ENCODE measurements around the gene ARHGAP22. TPM values are rescaled to one million over a fixed set of nuclear protein-coding genes. Genes with fewer than 3 reads are reported as not detected.

The ARHGAP22 gene
- total RNA-seq, 1 experiment from 2014 or later: 9.9 TPM

DNA sequence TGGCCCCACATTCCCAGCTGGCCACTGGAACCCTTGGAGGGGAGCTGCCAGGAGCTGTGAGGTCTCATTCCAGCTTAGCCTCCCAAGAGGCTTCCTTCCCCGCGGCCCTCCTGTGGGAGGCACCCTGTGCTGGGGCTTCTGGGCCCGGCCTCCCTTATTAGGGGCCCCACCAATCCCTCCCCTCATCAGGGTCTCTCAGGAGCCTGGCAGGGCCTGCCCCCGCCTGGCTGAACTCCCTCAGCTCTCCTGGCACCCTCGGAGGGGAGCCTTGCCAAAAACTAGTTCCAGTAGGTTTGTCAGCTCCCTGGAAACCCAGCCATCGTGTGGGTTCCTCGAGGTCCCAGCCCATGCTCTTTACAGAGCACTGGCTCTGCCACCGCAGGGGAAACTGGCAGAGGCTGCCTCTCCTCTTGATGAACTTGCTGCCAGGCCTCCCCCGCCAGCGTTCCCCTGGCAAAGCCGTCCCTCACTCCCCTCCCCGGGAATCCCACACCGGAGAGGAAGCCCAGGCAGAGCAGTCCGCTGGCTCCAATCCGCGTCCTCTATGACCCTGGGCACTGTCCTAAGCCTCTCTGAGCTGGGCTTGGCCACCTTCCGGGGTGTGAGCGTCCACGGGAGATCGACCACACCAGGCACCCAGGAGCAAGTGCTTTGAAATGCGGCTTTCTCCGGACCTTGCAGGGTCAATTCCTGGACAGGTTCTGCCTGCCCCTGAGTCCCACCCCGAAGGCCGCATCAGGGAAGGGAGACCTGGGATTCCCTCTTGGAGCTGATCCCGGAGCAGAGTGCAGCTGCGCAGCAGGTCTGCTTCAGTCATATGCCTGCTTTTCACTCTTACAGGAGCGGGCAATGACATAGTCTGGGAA, 139.8 kb downstream of the ARHGAP22 start:
- Histone ChIP-seq H3K36me3 (ENCODE audit: control insufficient read depth in 1 of 2, insufficient read depth in 2 of 2, low read length in 2 of 2) (no peaks in the 10 kb centered on the region), H3K9ac (ENCODE audit: low read length) (no peak overlapping the region), H3K4me3 (replicated peaks in 1 of 2; ENCODE audit: low read depth in 1 of 2, low read length in 2 of 2) (no peak overlapping the region), H3K9me2 (ENCODE audit: insufficient read depth) (no peaks in the 10 kb centered on the region), H2AFZ (ENCODE audit: low read depth, low read length, poor library complexity, severe bottlenecking) (no peak overlapping the region), H3K27me3 (ENCODE audit: insufficient read depth, low read length) (no peaks in the 10 kb centered on the region), H3K4me1 (ENCODE audit: control insufficient read depth in 1 of 2, insufficient read depth in 2 of 2, low read length in 2 of 2) (no peaks in the 10 kb centered on the region), H3K79me2 (ENCODE audit: insufficient read depth, low read length) (no peaks in the 10 kb centered on the region), H4K20me1 (ENCODE audit: insufficient read depth) (no peaks in the 10 kb centered on the region), H3K27ac (ENCODE audit: low read depth, low read length) (no peak overlapping the region), H3K9me3 (ENCODE audit: control insufficient read depth in 1 of 2, insufficient read depth in 1 of 2, low read depth in 1 of 2, low read length in 2 of 2) (no peaks in the 10 kb centered on the region), H3K4me2 (ENCODE audit: low read length) (no peak overlapping the region)
- DNase-seq (ENCODE audit: low read depth, low spot score) (no peak), ATAC-seq (no peak)
- no TSS peak for BruUV-seq (replicated peaks)
- ChIA-PET RAD21 (ENCODE audit: low non-redundant PET in 1 of 2, low total read pairs in 2 of 2, uncharacterized antibody in 2 of 2, unreplicated experiment in 2 of 2) (no interaction called here), POLR2A (no interaction called here), CTCF (no interaction called here)
- no peak for TF ChIP-seq SIN3A (IDR thresholded peaks at IDR 0.05; ENCODE audit: low read depth)
- TF ChIP-seq EGR1 (IDR thresholded peaks at IDR 0.05; ENCODE audit: low read depth): no peak
- no peak for TF ChIP-seq SRF (IDR thresholded peaks at IDR 0.05; ENCODE audit: low read depth)
- TF ChIP-seq MAX (IDR thresholded peaks at IDR 0.05): no peak
- TF ChIP-seq EZH2phosphoT487 (IDR thresholded peaks at IDR 0.05; ENCODE audit: borderline replicate concordance): no peak
- no peak for TF ChIP-seq POLR2AphosphoS5 (IDR thresholded peaks at IDR 0.05; ENCODE audit: low read depth, low read length)
- TF ChIP-seq YY1 (IDR thresholded peaks at IDR 0.05; ENCODE audit: extremely low read depth, insufficient replicate concordance, low read depth, low read length): no peak
- TF ChIP-seq SP1 (IDR thresholded peaks at IDR 0.05; ENCODE audit: low read depth): no peak
- TF ChIP-seq JUND (IDR thresholded peaks at IDR 0.05): no peak
- TF ChIP-seq ZNF274 (IDR thresholded peaks at IDR 0.05; ENCODE audit: low read depth, low read length): no peak
- TF ChIP-seq CBX3 (IDR thresholded peaks at IDR 0.05; ENCODE audit: low read depth): no peak
- no peak for TF ChIP-seq ZFX (IDR thresholded peaks at IDR 0.05)
- no peak for TF ChIP-seq EZH2 (IDR thresholded peaks at IDR 0.05)
- TF ChIP-seq RAD21 (IDR thresholded peaks at IDR 0.05; ENCODE audit: low read depth): no peak
- TF ChIP-seq FOSL1 (IDR thresholded peaks at IDR 0.05; ENCODE audit: low read depth): no peak
- no peak for TF ChIP-seq CTCF (IDR thresholded peaks at IDR 0.05 in 2 of 3, conservative IDR thresholded peaks at IDR 0.05 in 1 of 3; ENCODE audit: borderline replicate concordance in 1 of 3, insufficient read depth in 1 of 3, low read depth in 2 of 3, low read length in 2 of 3)
- TF ChIP-seq, protein P1, sequence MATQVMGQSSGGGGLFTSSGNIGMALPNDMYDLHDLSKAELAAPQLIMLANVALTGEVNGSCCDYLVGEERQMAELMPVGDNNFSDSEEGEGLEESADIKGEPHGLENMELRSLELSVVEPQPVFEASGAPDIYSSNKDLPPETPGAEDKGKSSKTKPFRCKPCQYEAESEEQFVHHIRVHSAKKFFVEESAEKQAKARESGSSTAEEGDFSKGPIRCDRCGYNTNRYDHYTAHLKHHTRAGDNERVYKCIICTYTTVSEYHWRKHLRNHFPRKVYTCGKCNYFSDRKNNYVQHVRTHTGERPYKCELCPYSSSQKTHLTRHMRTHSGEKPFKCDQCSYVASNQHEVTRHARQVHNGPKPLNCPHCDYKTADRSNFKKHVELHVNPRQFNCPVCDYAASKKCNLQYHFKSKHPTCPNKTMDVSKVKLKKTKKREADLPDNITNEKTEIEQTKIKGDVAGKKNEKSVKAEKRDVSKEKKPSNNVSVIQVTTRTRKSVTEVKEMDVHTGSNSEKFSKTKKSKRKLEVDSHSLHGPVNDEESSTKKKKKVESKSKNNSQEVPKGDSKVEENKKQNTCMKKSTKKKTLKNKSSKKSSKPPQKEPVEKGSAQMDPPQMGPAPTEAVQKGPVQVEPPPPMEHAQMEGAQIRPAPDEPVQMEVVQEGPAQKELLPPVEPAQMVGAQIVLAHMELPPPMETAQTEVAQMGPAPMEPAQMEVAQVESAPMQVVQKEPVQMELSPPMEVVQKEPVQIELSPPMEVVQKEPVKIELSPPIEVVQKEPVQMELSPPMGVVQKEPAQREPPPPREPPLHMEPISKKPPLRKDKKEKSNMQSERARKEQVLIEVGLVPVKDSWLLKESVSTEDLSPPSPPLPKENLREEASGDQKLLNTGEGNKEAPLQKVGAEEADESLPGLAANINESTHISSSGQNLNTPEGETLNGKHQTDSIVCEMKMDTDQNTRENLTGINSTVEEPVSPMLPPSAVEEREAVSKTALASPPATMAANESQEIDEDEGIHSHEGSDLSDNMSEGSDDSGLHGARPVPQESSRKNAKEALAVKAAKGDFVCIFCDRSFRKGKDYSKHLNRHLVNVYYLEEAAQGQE (IDR thresholded peaks at IDR 0.05; ENCODE audit: low read depth): no peak
- intact Hi-C loops (cut with micrococcal nuclease): no loop called here

All from HCT116 (cell line).